ENCODE data around the gene MEX3D.

The MEX3D gene

GRCh38 chr19:1585243-1585580 is 17.1 kb upstream of the MEX3D start:
- no peak for TF ChIP-seq CTCF (IDR thresholded peaks at IDR 0.05; ENCODE audit: control insufficient read depth, extremely low read depth, insufficient read depth)
- no peak for DNase-seq (ENCODE audit: low read depth)
- no peak overlapping the region for H3K4me3 ChIP-seq (ENCODE audit: low read depth, low read length)

DNA sequence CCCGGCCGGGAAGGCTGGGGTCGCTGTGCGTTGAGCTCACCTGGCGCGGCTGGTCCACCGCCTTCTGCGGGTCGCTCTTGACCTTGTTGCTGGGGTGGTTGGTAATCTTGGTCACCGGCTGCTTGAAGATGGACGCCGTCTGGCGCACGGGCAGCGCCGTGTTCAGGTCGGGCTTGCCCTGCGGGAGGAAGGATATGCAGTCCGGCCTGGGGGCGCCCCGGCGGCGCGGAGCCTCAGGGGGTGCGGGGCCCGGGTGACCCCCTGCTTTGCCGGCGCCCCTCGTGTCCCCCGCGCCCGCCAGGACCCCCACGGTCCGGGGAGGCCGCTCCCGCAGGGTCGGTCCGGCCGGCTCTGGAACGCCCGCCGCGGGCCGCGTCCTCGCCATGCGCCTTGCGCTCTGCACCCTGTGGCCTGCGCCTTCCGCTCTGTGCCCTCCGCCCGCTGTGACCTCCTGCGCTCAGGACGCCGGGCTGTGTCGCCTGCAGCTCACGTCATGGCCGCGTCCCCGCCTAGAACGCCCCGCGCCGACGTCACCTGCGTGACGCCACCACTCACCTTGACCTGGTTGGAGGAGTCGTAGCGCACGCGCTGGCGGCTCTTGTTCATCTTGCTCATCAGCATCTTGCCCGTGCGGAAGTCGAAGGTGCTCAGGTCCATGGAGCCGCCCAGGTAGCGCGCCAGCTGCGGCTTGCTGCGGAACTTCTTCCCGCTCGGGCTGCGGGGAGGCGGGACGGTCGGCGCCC is 16.5 kb upstream of the MEX3D start:
- TF ChIP-seq CTCF (IDR thresholded peaks at IDR 0.05; ENCODE audit: control insufficient read depth, extremely low read depth, insufficient read depth), result no peak
- no peak overlapping the region for H3K4me3 ChIP-seq (ENCODE audit: low read depth, low read length)
- DNase-seq (ENCODE audit: low read depth), result no peak

- H3K4me3 ChIP-seq (ENCODE audit: low read depth, low read length), result no peak overlapping the region
- no peak for TF ChIP-seq CTCF (IDR thresholded peaks at IDR 0.05; ENCODE audit: control insufficient read depth, extremely low read depth, insufficient read depth)
- no peak for DNase-seq (ENCODE audit: low read depth)
These were observed 14.1 kb upstream of the MEX3D start for GRCh38 chr19:1582201-1582600.

- H3K4me3 ChIP-seq (ENCODE audit: low read depth, low read length), result no peak overlapping the region
- DNase-seq (ENCODE audit: low read depth), result no peak
- no peak for TF ChIP-seq CTCF (IDR thresholded peaks at IDR 0.05; ENCODE audit: control insufficient read depth, extremely low read depth, insufficient read depth)
These were observed 12.8 kb upstream of the MEX3D start for GRCh38 chr19:1580957-1581356.

- H3K4me3 ChIP-seq (ENCODE audit: low read depth, low read length), result no peak overlapping the region
- no peak for DNase-seq (ENCODE audit: low read depth)
- TF ChIP-seq CTCF (IDR thresholded peaks at IDR 0.05; ENCODE audit: control insufficient read depth, extremely low read depth, insufficient read depth), result no peak
These were observed 12.3 kb upstream of the MEX3D start for GRCh38 chr19:1580382-1580781.

- TF ChIP-seq CTCF (IDR thresholded peaks at IDR 0.05; ENCODE audit: control insufficient read depth, extremely low read depth, insufficient read depth), result no peak
- no peak for DNase-seq (ENCODE audit: low read depth)
- no peak overlapping the region for H3K4me3 ChIP-seq (ENCODE audit: low read depth, low read length)
These were observed 11.1 kb upstream of the MEX3D start for GRCh38 chr19:1579222-1579621.
